DMS153 treated with DMSO at 0.1 percent for 48 hours (cell line): ENCODE results near the gene ZNF236.

Experiments
- DNase-seq: peaks from one replicate; lab custom pipeline; 2025; ENCODE audit not compliant: unreplicated experiment; lab: John Stamatoyannopoulos, UW

ZNF236 gene

GRCh38 chr18:77019641-77020040, 197.3 kb downstream of the ZNF236 start:
- no peak for DNase-seq
